Psoas muscle (tissue), 8 donors: ENCODE data around the gene ARHGAP32. TPM values are rescaled to one million over a fixed set of nuclear protein-coding genes. Genes with fewer than 3 reads are reported as not detected.

ENCODE experiments used
- ATAC-seq, 4 donors: fragments of 200-7000 bp; cut with Tn5 transposase; one replicate each; pipeline ENCODE4 v1.9.1; 2020; ENCODE audit warnings: moderate library complexity in 3 of 4, mild to moderate bottlenecking in 2 of 4
- DNase-seq, 2 donors: peaks; one replicate each; pipeline ENCODE4 v3.0.0-alpha.2; 2020
- H3K27ac ChIP-seq: fragments of 200-600 bp; one replicate; pipeline ENCODE4 v1.8.0; 2022
- H3K27me3 ChIP-seq, 3 donors: fragments of 200-600 bp in 1 of 3; one replicate each; pipeline versions ENCODE4 v1.6.1 to v1.8.0; 2013 to 2022; ENCODE audit warnings: low read length in 2 of 3, mild to moderate bottlenecking in 2 of 3, moderate library complexity in 1 of 3; ENCODE audit not compliant: insufficient read depth in 3 of 3
- H3K36me3 ChIP-seq, 2 donors: fragments of 200-600 bp in 1 of 2; one replicate each; pipeline versions ENCODE4 v1.6.1 to v1.8.0; 2013 to 2022; ENCODE audit warnings: low read depth in 1 of 2, mild to moderate bottlenecking in 1 of 2, moderate library complexity in 1 of 2; ENCODE audit not compliant: insufficient read depth in 1 of 2
- H3K4me1 ChIP-seq: fragments of 200-600 bp; one replicate; pipeline ENCODE4 v1.8.0; 2022
- H3K4me3 ChIP-seq: fragments of 200-600 bp; one replicate; pipeline ENCODE4 v1.8.0; 2022; ENCODE audit warnings: mild to moderate bottlenecking
- H3K9me3 ChIP-seq: fragments of 200-600 bp; one replicate; pipeline ENCODE4 v1.8.0; 2022
- WGBS, 3 donors: extraction: QIAGEN DNeasy Blood & Tissue Kit; methylation state at CpG; one replicate each; pipeline versions ENCODE4 v1.1.6 to v1.1.7; 2013; 5-methylcytosine and 5-hydroxymethylcytosine counted together
- intact Hi-C, 2 donors: fragments of 100-400 bp; cut with DNase I; formaldehyde crosslinking; loops; one replicate each; pipeline versions ENCODE4 v1.11.0 to v1.14.2; 2022
- polyA plus RNA-seq, 3 donors: library from polyadenylated mRNA; stranded (reverse); fragments of 200-250 nt; gene quantifications; one replicate each; pipeline ENCODE4 v1.2.3, GENCODE V29; 2013
- total RNA-seq, 4 donors: library from RNA; stranded (reverse); fragmentation: NEBNext Ultra II Directional in 2 of 4; extraction: Animal tissue kit (Norgen Biotek cat#: 25700) in 2 of 4; gene quantifications; one replicate each; pipeline versions ENCODE4 v1.2.1 to v1.2.4, GENCODE V29; 2021 to 2023
- TF ChIP-seq, protein P1 (sequence below): fragments of 200-600 bp; IDR thresholded peaks from one replicate; pipeline ENCODE4 v1.8.0; 2022; ENCODE audit warnings: antibody characterized with exemption
- donor health status: healthy with polysubstance abuse.
- donor health status: DM: no; HTN: no; CAD: no; lungs with moderate emphysema.
- donor health status: Bipolar disorder and iron deficiency.
- donor health status: healthy.
- donor health status: DM: yes; HTN: yes; CAD: no.
- donor health status: DM: no; HTN: no; CAD: no.
- donor health status: DM: no; HTN: no; CAD: no.
- donor health status: DM: yes; HTN: yes; CAD: no.

The ARHGAP32 gene
- total and polyA plus RNA-seq, 7 donors: 1.3 to 10.1 (median 6.4) TPM

- 81 to 92% (median 83%) methylated on average over 1 of the region's 1 CpG for WGBS, 3 donors
- TF ChIP-seq, protein P1, sequence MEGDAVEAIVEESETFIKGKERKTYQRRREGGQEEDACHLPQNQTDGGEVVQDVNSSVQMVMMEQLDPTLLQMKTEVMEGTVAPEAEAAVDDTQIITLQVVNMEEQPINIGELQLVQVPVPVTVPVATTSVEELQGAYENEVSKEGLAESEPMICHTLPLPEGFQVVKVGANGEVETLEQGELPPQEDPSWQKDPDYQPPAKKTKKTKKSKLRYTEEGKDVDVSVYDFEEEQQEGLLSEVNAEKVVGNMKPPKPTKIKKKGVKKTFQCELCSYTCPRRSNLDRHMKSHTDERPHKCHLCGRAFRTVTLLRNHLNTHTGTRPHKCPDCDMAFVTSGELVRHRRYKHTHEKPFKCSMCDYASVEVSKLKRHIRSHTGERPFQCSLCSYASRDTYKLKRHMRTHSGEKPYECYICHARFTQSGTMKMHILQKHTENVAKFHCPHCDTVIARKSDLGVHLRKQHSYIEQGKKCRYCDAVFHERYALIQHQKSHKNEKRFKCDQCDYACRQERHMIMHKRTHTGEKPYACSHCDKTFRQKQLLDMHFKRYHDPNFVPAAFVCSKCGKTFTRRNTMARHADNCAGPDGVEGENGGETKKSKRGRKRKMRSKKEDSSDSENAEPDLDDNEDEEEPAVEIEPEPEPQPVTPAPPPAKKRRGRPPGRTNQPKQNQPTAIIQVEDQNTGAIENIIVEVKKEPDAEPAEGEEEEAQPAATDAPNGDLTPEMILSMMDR: no peak
- DNase-seq (no peak), ATAC-seq (no peak)
- Histone ChIP-seq H3K4me3 (no peak overlapping the region), H3K36me3 (no peaks in the 10 kb centered on the region), H3K27me3 (no peaks in the 10 kb centered on the region), H3K4me1 (no peaks in the 10 kb centered on the region), H3K9me3 (peaks cover 4% of the 10 kb centered on the region), H3K27ac (no peak overlapping the region)
- intact Hi-C loops: no loop called here
These were observed 105.1 kb downstream of the ARHGAP32 start for GRCh38 chr11:129086976-129087375.

DNA sequence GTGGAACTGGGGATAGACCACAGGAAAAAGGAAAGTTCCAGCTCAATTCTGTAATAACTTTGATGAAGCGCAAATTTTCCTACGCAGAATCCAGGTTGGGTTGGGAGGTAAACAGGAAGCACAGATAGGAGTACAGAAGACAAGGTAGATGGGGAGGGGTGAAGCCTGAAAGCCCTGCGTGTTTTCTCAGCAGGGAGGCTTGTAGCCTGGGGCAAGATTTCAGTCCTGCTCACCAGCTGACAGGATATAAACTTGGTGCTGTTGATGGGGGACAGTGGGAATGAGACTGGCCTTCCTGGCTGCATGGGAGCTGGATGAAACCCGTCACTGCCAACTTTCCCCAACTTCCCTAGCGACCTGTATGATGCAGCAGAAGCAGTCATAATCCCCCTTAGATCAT lies 114.9 kb downstream of the ARHGAP32 start:
- H3K36me3 ChIP-seq: no peaks in the 10 kb centered on the region
- H3K27me3 ChIP-seq: no peaks in the 10 kb centered on the region
- intact Hi-C loops: no loop called here
- no peaks in the 10 kb centered on the region for H3K9me3 ChIP-seq
- H3K27ac ChIP-seq: no peak overlapping the region
- TF ChIP-seq, protein P1: no peak
- H3K4me1 ChIP-seq: no peaks in the 10 kb centered on the region
- WGBS, 3 donors: 73 to 89% (median 85%) methylated on average over 5 of the region's 5 CpGs
- DNase-seq (no peak), ATAC-seq (no peak)
- H3K4me3 ChIP-seq: no peak overlapping the region

GRCh38 chr11:129075757-129076156 lies 116.4 kb downstream of the ARHGAP32 start:
- H3K27ac ChIP-seq: no peak overlapping the region
- DNase-seq (no peak), ATAC-seq (no peak)
- no peak overlapping the region for H3K4me3 ChIP-seq
- no peaks in the 10 kb centered on the region for H3K27me3 ChIP-seq
- intact Hi-C loops: no loop called here
- 92 to 93% (median 92%) methylated on average over 7 of the region's 7 CpGs for WGBS, 3 donors
- H3K36me3 ChIP-seq: no peaks in the 10 kb centered on the region
- no peaks in the 10 kb centered on the region for H3K4me1 ChIP-seq
- H3K9me3 ChIP-seq: no peaks in the 10 kb centered on the region
- TF ChIP-seq, protein P1: no peak

DNA sequence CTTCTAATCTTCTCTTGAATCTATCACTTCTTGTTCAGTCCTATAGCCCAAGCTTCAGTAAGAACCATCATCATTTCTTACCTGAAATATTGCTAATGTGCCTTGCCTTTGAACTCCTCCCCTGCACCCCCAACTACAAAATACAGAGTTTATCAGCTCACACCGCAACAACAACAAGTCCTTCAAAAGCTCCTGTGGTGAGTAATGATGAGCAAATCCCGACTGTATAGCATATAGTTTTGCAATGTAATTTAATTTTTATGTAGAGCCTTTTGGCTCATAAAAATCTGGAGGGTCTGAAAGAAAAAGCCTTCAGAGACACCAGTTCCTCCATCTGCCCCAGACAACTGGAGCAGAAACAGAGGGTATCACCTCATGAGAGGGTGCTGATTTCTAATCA lies 124.7 kb downstream of the ARHGAP32 start:
- DNase-seq: no peak
- intact Hi-C loops: no loop called here

GRCh38 chr11:129066229-129066628 lies 125.9 kb downstream of the ARHGAP32 start:
- TF ChIP-seq, protein P1: no peak
- intact Hi-C loops: no loop called here
- Histone ChIP-seq H3K9me3 (no peaks in the 10 kb centered on the region), H3K36me3 (peaks cover 0 to 33% of the 10 kb centered on the region in 2 donors), H3K4me1 (no peaks in the 10 kb centered on the region), H3K27ac (no peak overlapping the region), H3K27me3 (no peaks in the 10 kb centered on the region), H3K4me3 (no peak overlapping the region)
- DNase-seq: no peak
- ATAC-seq: no peak
- 80 to 86% (median 86%) methylated on average over 1 of the region's 1 CpG for WGBS, 3 donors

More for the DNA sequence above, 124.7 kb downstream of the ARHGAP32 start:
- Histone ChIP-seq H3K36me3 (peaks cover 0 to 33% of the 10 kb centered on the region in 2 donors), H3K9me3 (no peaks in the 10 kb centered on the region), H3K27ac (no peak overlapping the region), H3K4me3 (no peak overlapping the region), H3K27me3 (no peaks in the 10 kb centered on the region), H3K4me1 (no peaks in the 10 kb centered on the region)
- 95 to 100% (median 95%) methylated on average over 2 of the region's 2 CpGs for WGBS, 3 donors
- no peak for ATAC-seq
- TF ChIP-seq, protein P1: no peak
